Astrocyte of the cerebellum (primary cell): ENCODE data around the gene TCTN2.

Experiments
- DNase-seq: peaks from one replicate; pipeline ENCODE4 v3.0.0-alpha.2; 2011; ENCODE audit warnings: low read depth
- H3K4me3 ChIP-seq: 2 replicates; pipeline ENCODE4 v1.5.1; 2011; ENCODE audit warnings: mild to moderate bottlenecking, low read depth, low read length, moderate library complexity
- in situ Hi-C: cut with HindIII; loops from 2 replicates; pipeline ENCODE4 v1.10.0; 2017; ENCODE audit warnings: low sequenced_read_pairs
- TF ChIP-seq, protein P1 (sequence below): IDR thresholded peaks from 2 replicates; pipeline ENCODE4 v1.5.1; 2012; ENCODE audit warnings: low read length, low read depth, moderate library complexity, mild to moderate bottlenecking; ENCODE audit errors: missing control alignments

TCTN2 gene

GRCh38 chr12:123752046-123752445, 81.1 kb downstream of the TCTN2 start:
- no peak overlapping the region for H3K4me3 ChIP-seq
- TF ChIP-seq, protein P1, sequence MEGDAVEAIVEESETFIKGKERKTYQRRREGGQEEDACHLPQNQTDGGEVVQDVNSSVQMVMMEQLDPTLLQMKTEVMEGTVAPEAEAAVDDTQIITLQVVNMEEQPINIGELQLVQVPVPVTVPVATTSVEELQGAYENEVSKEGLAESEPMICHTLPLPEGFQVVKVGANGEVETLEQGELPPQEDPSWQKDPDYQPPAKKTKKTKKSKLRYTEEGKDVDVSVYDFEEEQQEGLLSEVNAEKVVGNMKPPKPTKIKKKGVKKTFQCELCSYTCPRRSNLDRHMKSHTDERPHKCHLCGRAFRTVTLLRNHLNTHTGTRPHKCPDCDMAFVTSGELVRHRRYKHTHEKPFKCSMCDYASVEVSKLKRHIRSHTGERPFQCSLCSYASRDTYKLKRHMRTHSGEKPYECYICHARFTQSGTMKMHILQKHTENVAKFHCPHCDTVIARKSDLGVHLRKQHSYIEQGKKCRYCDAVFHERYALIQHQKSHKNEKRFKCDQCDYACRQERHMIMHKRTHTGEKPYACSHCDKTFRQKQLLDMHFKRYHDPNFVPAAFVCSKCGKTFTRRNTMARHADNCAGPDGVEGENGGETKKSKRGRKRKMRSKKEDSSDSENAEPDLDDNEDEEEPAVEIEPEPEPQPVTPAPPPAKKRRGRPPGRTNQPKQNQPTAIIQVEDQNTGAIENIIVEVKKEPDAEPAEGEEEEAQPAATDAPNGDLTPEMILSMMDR: no peak
- in situ Hi-C loops: no loop called here
- DNase-seq: no peak

DNA sequence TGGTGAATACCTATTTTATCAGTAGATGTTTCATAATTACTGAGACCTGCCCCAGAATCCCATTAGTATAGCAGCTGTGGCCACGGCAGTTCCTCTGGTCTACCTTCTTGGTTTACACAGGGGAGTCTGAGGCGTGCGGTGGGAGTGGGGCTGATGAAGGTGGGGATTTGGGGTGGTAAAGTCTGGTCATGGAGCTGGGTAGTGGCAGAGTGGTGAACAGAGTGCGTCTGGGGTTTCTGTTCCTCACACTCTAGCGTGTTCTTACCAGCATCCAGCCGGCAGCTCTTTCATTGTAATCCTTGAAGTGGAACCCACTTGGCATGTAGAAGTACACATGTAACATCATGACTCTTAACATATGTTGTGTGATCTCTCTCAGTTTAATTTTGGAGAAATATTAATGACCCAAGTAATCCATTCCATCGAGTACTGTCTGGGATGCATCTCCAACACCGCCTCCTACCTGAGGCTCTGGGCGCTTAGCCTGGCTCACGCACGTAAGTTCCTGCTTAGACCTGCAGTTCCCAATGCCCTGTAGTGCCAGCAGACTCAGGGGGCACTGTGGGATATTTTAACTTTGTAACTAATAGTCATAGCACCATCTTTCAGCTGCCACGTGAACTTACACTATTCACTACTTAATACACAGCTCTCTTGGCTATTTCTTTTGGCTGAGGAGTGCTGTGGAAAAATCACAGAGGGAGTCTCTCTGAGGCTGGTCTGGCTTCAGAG, 83.3 kb downstream of the TCTN2 start:
- in situ Hi-C loops: no loop called here
- TF ChIP-seq, protein P1: no peak
- H3K4me3 ChIP-seq: no peak overlapping the region

DNA sequence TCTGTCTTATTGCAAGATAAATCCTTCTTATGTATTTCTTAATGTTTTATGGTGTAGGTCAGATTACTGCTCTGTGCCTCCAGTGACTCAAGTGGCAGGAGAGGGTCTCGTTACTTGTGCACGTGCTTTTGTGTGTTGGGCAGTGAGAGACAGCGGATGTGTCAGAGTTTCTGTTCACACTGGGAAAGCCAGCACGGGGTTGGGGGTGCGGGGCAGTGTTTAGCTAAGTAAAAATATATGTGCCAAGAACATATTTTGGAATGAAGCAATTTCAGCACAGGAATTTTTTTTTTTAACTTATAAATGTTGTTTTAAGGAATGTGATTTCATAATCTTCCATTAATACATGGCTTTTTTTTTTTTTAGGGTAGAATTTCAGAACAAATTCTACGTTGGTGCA, 86.6 kb downstream of the TCTN2 start:
- H3K4me3 ChIP-seq: no peak overlapping the region
- TF ChIP-seq, protein P1: no peak
- in situ Hi-C loops: no loop called here
- DNase-seq: no peak

More for the DNA sequence above, 83.3 kb downstream of the TCTN2 start:
- no peak for DNase-seq
